GM12874 (cell line): ENCODE measurements around the gene COL23A1.

Experiments used
- CTCF ChIP-seq: IDR thresholded peaks from 2 replicates; pipeline ENCODE4 v1.5.1; 2011; ENCODE audit warnings: low read depth, mild to moderate bottlenecking, control low read depth, low read length, moderate library complexity; ENCODE audit not compliant: insufficient read depth

Gene COL23A1

GRCh38 chr5:178428341-178429155 lies 161.6 kb downstream of the COL23A1 start:
- TF ChIP-seq CTCF, result no peak

GRCh38 chr5:178427576-178428197 lies 162.5 kb downstream of the COL23A1 start:
- no peak for TF ChIP-seq CTCF

GRCh38 chr5:178426326-178427130 lies 163.7 kb downstream of the COL23A1 start:
- TF ChIP-seq CTCF, result no peak

- TF ChIP-seq CTCF, result no peak
These were observed 164.5 kb downstream of the COL23A1 start for GRCh38 chr5:178425621-178426068.

GRCh38 chr5:178424810-178425177 lies 165.4 kb downstream of the COL23A1 start:
- TF ChIP-seq CTCF, result no peak

GRCh38 chr5:178423901-178424809 lies 166.0 kb downstream of the COL23A1 start:
- TF ChIP-seq CTCF, result no peak
